ENCODE results near the gene GNB1L.

Gene GNB1L

DNA sequence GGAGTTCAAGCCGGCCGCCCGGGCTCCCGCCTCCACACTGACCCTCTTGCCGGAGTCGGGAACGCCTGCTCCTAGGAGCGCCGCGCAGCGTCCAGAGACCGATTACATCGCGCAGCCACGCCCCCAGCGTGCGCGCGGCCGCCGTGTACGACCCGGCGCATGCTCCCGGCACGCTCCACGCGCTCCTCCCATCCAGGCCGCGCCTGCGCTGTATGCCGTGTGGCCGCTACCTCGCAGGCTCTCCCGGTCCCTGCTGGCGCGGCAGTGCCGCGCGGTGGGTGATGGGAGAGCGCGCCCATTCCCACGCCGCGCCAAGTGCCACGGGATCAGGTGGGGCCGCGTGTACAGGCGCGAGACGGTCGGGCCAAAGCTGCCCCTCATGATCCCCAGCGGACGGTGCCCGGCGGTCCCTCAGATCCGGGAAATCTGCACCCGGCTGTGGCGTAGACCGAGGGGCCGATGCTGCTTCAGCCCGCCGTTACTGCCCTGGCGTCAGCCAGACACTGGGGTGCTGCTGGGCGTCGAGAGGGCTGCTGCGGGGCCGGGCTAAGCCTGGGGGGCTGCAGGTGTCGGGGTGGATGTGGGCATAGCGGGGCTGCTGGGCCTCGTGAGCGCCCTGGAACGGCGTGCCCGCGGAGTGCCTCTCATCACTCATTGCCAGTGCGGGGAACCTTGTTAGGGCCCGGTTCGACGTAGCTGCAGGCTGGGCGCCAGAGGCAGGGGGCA is at the start of gene GNB1L, which contains the start of gene RTL10:
Gene GNB1L, minus strand, starts transcription at position 97 of the 726 bp plus-strand sequence. CDS start 33,519 bp downstream, outside the sequence.
Gene RTL10, minus strand, starts transcription at position 97 of the 726 bp plus-strand sequence. CDS start 2,613 bp downstream, outside the sequence.
- no peaks in the 10 kb centered on the region for H3K27me3 ChIP-seq (ENCODE audit: insufficient read depth, low read length)
- peaks cover 6% of the 10 kb centered on the region for H3K4me1 ChIP-seq (ENCODE audit: control insufficient read depth, insufficient read depth, low read length, unreplicated experiment)
- H3K36me3 ChIP-seq (ENCODE audit: insufficient read depth, low read length): peaks cover 5% of the 10 kb centered on the region; the same call in 1 of the 2 replicates
- H2AFZ ChIP-seq (ENCODE audit: low read length, unreplicated experiment): peak within 1 kb of the TSS; percentile 53
- peaks cover 52% of the 10 kb centered on the region for H3K79me2 ChIP-seq (ENCODE audit: control insufficient read depth, insufficient read depth, low read length, unreplicated experiment)
- H3K27ac ChIP-seq (ENCODE audit: low read depth, low read length): peak within 1 kb of the TSS; percentile 87
- H3K4me3 ChIP-seq (ENCODE audit: low read depth, low read length): peak within 1 kb of the TSS; percentile 94

DNA sequence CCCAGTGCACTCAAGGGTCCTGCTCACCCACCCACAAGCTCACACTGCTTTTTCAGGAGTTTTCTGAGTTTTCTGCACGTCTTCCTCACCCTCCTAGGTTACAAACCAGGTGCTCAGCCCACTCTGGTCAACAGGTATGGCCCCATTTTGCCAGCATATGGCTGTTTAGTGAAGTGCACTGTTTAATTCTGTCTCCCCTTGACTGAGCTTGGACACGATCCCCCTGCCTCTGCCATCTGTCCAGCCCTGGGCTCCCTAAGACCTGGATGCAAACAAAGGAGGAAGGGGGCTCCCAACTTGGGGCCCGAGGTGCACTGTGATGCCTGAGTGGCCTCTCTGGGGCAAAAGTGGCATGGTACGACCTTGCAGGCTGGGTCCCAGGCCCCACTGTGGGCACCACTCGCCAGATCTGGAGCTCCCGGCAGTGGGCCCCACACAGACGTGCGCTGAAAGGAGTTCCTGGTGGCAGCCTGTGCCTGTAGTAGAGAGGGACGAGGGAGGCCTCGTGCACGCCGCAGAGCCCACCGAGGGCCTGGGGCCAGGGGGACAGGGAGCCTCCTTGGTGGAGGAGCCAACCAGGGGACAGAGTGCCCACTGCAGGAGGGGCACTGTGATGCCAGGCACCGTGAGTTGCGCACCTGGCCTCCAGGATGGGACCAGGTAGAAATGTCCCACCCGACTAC is 49.6 kb upstream of the GNB1L start:
- H3K36me3 ChIP-seq (ENCODE audit: insufficient read depth, low read length): no peaks in the 10 kb centered on the region
- no peak overlapping the region for H3K27ac ChIP-seq (ENCODE audit: low read depth, low read length)
- no peak overlapping the region for H2AFZ ChIP-seq (ENCODE audit: low read length, unreplicated experiment)
- no peak overlapping the region for H3K4me3 ChIP-seq (ENCODE audit: low read depth, low read length)
- no peaks in the 10 kb centered on the region for H3K4me1 ChIP-seq (ENCODE audit: control insufficient read depth, insufficient read depth, low read length, unreplicated experiment)
- no peaks in the 10 kb centered on the region for H3K79me2 ChIP-seq (ENCODE audit: control insufficient read depth, insufficient read depth, low read length, unreplicated experiment)
- H3K27me3 ChIP-seq (ENCODE audit: insufficient read depth, low read length): no peaks in the 10 kb centered on the region

DNA sequence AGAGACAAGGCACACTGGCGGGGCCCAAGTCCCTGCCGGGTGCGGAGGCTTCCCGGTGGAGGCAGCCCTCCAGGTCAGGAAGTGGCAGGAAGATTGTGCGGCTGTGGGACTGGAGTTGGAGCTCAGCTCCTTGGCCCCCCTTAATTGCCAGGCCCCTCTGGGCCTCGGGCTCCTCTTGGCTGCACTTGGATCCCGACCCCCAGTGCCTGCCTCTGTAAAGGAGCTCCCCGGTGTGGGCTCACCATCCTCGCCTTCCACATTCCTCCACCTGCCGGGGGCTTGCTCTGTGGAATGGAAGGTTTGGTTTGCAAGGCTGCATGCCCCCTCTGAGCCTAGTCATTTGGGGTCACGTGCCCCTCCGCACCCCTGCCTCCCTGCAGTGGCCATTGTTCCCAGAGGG is 48.8 kb upstream of the GNB1L start:
- Histone ChIP-seq H3K4me1 (ENCODE audit: control insufficient read depth, insufficient read depth, low read length, unreplicated experiment) (no peaks in the 10 kb centered on the region), H3K79me2 (ENCODE audit: control insufficient read depth, insufficient read depth, low read length, unreplicated experiment) (no peaks in the 10 kb centered on the region), H3K36me3 (ENCODE audit: insufficient read depth, low read length) (no peaks in the 10 kb centered on the region), H3K27ac (ENCODE audit: low read depth, low read length) (no peak overlapping the region), H3K27me3 (ENCODE audit: insufficient read depth, low read length) (no peaks in the 10 kb centered on the region), H3K4me3 (ENCODE audit: low read depth, low read length) (no peak overlapping the region), H2AFZ (ENCODE audit: low read length, unreplicated experiment) (no peak overlapping the region)

DNA sequence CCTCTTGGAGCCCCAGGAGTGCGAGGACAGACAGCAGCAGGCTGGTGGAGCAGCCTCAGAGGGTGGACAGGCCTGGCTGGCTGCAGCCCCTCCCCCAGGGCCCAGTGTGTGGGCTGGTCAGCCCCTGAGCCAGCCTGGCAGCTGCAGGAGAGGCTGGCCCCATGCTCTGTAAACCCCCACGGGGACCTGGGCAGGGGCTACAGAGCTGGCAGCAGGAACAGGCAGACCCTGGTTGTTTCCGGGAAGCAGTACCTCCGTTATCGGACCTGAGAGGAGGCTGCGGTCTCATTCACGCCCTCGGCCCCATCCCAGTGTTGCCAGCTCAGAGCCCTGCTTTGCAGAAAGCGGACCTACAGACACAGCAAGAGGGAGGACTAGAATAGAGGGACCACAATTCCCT is 48.4 kb upstream of the GNB1L start:
- H3K36me3 ChIP-seq (ENCODE audit: insufficient read depth, low read length): no peaks in the 10 kb centered on the region
- no peak overlapping the region for H3K27ac ChIP-seq (ENCODE audit: low read depth, low read length)
- H3K27me3 ChIP-seq (ENCODE audit: insufficient read depth, low read length): no peaks in the 10 kb centered on the region
- H3K4me1 ChIP-seq (ENCODE audit: control insufficient read depth, insufficient read depth, low read length, unreplicated experiment): no peaks in the 10 kb centered on the region
- no peak overlapping the region for H2AFZ ChIP-seq (ENCODE audit: low read length, unreplicated experiment)
- no peaks in the 10 kb centered on the region for H3K79me2 ChIP-seq (ENCODE audit: control insufficient read depth, insufficient read depth, low read length, unreplicated experiment)
- no peak overlapping the region for H3K4me3 ChIP-seq (ENCODE audit: low read depth, low read length)

DNA sequence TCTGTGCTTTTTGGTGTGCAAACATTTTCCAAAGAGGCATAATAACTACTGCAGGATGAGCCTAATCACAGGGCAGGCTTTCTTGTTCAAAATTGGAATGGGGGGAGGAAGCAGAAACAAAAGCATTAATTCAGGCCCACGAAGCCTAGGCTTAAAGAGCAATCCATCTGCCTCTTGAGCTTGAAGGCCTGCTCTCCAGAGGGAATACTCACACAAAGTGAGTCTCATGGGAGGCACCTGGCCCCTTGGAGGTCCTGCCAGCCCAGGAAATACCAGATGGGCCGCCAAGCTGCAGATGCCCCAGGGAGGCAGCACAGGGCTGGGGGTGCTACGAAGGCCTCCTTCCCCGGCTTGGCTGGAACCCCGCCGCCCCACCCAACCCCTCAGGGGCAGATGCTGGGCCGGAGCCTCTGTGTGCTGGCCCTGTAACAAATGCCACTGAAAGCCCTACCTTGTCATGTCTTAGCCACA is 47.6 kb upstream of the GNB1L start:
- Histone ChIP-seq H3K4me1 (ENCODE audit: control insufficient read depth, insufficient read depth, low read length, unreplicated experiment) (no peaks in the 10 kb centered on the region), H3K4me3 (ENCODE audit: low read depth, low read length) (no peak overlapping the region), H3K79me2 (ENCODE audit: control insufficient read depth, insufficient read depth, low read length, unreplicated experiment) (no peaks in the 10 kb centered on the region), H3K27ac (ENCODE audit: low read depth, low read length) (no peak overlapping the region), H3K27me3 (ENCODE audit: insufficient read depth, low read length) (no peaks in the 10 kb centered on the region), H2AFZ (ENCODE audit: low read length, unreplicated experiment) (no peak overlapping the region), H3K36me3 (ENCODE audit: insufficient read depth, low read length) (no peaks in the 10 kb centered on the region)

- Histone ChIP-seq H3K27me3 (ENCODE audit: insufficient read depth, low read length) (no peaks in the 10 kb centered on the region), H3K4me3 (ENCODE audit: low read depth, low read length) (no peak overlapping the region), H3K79me2 (ENCODE audit: control insufficient read depth, insufficient read depth, low read length, unreplicated experiment) (no peaks in the 10 kb centered on the region), H2AFZ (ENCODE audit: low read length, unreplicated experiment) (no peak overlapping the region), H3K36me3 (ENCODE audit: insufficient read depth, low read length) (no peaks in the 10 kb centered on the region), H3K27ac (ENCODE audit: low read depth, low read length) (no peak overlapping the region), H3K4me1 (ENCODE audit: control insufficient read depth, insufficient read depth, low read length, unreplicated experiment) (no peaks in the 10 kb centered on the region)
Observed at GRCh38 chr22:19901577-19902244, 47.0 kb upstream of the GNB1L start.

GRCh38 chr22:19900707-19901436 is 46.2 kb upstream of the GNB1L start:
- H3K4me1 ChIP-seq (ENCODE audit: control insufficient read depth, insufficient read depth, low read length, unreplicated experiment): no peaks in the 10 kb centered on the region
- H3K27ac ChIP-seq (ENCODE audit: low read depth, low read length): no peak overlapping the region
- H3K4me3 ChIP-seq (ENCODE audit: low read depth, low read length): no peak overlapping the region
- H2AFZ ChIP-seq (ENCODE audit: low read length, unreplicated experiment): no peak overlapping the region
- H3K79me2 ChIP-seq (ENCODE audit: control insufficient read depth, insufficient read depth, low read length, unreplicated experiment): no peaks in the 10 kb centered on the region
- H3K36me3 ChIP-seq (ENCODE audit: insufficient read depth, low read length): no peaks in the 10 kb centered on the region
- no peaks in the 10 kb centered on the region for H3K27me3 ChIP-seq (ENCODE audit: insufficient read depth, low read length)

DNA sequence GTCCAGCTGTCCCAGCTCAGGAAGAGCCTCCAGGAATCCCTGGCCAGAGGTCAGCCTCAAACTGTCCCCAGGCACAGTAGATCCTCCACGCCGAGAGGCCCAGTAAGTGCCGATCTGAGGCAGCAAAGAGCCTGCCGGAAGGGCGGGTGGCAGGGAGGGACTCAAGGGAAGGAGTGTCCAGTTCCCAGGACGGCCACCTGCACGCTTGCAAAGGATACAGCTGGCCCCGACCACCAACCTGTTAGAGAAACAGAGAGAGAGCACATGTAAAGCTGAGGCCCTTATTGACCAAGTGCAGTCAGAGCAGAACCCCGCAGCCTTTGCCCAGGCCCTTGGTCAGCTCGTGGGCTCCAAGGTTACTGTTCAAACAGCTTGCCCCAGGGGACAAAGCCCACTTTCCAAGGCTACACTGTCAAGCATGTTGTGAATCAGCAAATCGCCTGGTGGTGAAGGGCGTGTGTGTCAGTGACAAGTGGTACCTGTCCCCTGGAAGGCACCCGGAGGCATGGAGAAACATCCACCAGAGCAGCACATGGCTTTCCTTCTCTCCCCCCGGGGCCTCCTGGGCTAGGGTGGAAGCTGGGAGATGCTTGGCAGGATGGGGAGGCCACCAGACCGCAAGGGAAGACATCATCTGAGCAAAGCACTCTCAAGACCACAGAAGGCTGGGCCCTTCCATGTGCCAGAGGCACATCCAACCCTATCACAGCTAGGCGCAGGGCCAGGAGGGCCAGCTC is 44.3 kb upstream of the GNB1L start:
- Histone ChIP-seq H3K4me1 (ENCODE audit: control insufficient read depth, insufficient read depth, low read length, unreplicated experiment) (no peaks in the 10 kb centered on the region), H3K27me3 (ENCODE audit: insufficient read depth, low read length) (no peaks in the 10 kb centered on the region), H3K4me3 (ENCODE audit: low read depth, low read length) (no peak overlapping the region), H3K36me3 (ENCODE audit: insufficient read depth, low read length) (no peaks in the 10 kb centered on the region), H3K79me2 (ENCODE audit: control insufficient read depth, insufficient read depth, low read length, unreplicated experiment) (no peaks in the 10 kb centered on the region), H2AFZ (ENCODE audit: low read length, unreplicated experiment) (no peak overlapping the region), H3K27ac (ENCODE audit: low read depth, low read length) (no peak overlapping the region)

GRCh38 chr22:19898145-19898544 is 43.5 kb upstream of the GNB1L start:
- H3K27ac ChIP-seq (ENCODE audit: low read depth, low read length): no peak overlapping the region
- H3K4me3 ChIP-seq (ENCODE audit: low read depth, low read length): no peak overlapping the region
- H3K4me1 ChIP-seq (ENCODE audit: control insufficient read depth, insufficient read depth, low read length, unreplicated experiment): no peaks in the 10 kb centered on the region
- H3K27me3 ChIP-seq (ENCODE audit: insufficient read depth, low read length): no peaks in the 10 kb centered on the region
- no peaks in the 10 kb centered on the region for H3K36me3 ChIP-seq (ENCODE audit: insufficient read depth, low read length)
- no peaks in the 10 kb centered on the region for H3K79me2 ChIP-seq (ENCODE audit: control insufficient read depth, insufficient read depth, low read length, unreplicated experiment)
- no peak overlapping the region for H2AFZ ChIP-seq (ENCODE audit: low read length, unreplicated experiment)

DNA sequence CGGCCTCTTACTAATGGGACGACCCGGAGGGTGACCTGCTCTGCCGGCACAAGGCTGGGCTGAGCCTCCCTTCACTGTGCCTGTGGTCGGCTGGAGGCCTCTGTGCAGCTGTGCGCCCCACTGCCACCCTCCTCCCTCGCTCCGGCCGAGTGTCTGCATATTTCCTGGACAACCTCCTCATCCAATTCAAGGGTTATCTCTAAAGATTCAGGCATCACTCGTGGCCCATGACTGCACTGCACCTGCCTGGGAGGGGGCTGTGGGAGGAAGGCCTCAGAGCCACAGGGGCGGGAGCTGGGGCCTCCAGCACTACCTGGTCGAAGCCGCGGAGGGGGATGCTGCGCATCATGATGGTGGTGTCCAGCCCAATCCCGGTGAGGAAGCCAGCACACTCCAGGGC is 43.1 kb upstream of the GNB1L start:
- Histone ChIP-seq H3K79me2 (ENCODE audit: control insufficient read depth, insufficient read depth, low read length, unreplicated experiment) (no peaks in the 10 kb centered on the region), H3K36me3 (ENCODE audit: insufficient read depth, low read length) (no peaks in the 10 kb centered on the region), H3K4me1 (ENCODE audit: control insufficient read depth, insufficient read depth, low read length, unreplicated experiment) (peaks cover 4% of the 10 kb centered on the region), H3K27me3 (ENCODE audit: insufficient read depth, low read length) (no peaks in the 10 kb centered on the region), H3K27ac (ENCODE audit: low read depth, low read length) (no peak overlapping the region), H3K4me3 (ENCODE audit: low read depth, low read length) (no peak overlapping the region), H2AFZ (ENCODE audit: low read length, unreplicated experiment) (no peak overlapping the region)
